ENCODE data around the gene DNAAF8.

GRCh38 chr16:4733747-4734062 is 632 bp upstream of the DNAAF8 start:
- TF ChIP-seq CTCF (IDR thresholded peaks at IDR 0.05) (no peak), POLR2A (IDR thresholded peaks at IDR 0.05) (no peak)
